HG02884 (cell line): ENCODE data around the gene HDAC5.
"Not testable (repeated sequence)": the region's sequence is repeated elsewhere in the genome, so short reads cannot be mapped to it uniquely, and the experiment has no call there.

Experiments
- ATAC-seq: cut with Tn5 transposase; IDR thresholded peaks from one replicate; pipeline ENCODE4 v1.9.1; 2021; ENCODE audit warnings: mild to moderate bottlenecking, moderate library complexity; ENCODE audit not compliant: unreplicated experiment

The HDAC5 gene

DNA sequence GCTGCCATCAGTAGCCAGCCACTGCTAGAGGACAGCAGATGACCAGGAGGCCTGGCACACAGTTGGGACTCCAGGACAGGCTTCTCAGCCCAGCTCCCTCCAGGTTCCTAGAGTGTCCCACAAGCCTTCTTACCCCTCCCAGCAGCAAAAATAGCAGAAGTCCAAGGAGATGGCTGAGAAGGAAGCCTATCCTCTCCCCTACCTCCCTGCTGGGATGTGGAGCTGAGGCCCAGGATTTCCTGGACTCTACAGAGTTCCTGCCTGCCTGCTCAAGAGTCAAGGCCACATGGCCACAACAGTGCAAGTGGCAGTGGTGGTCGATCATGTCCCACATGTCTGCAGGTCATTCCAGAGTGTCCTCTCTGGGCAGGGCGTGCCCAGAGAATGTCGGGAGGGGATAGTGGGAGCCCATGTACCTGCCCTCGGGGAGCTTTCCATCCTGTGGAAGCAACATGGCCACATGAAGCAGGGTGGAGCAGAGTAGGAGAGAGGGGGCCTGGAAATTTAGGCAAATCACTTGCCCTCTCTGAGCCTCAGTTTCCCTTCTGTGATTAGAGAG, 10.6 kb upstream of the HDAC5 start:
- ATAC-seq, result no peak

DNA sequence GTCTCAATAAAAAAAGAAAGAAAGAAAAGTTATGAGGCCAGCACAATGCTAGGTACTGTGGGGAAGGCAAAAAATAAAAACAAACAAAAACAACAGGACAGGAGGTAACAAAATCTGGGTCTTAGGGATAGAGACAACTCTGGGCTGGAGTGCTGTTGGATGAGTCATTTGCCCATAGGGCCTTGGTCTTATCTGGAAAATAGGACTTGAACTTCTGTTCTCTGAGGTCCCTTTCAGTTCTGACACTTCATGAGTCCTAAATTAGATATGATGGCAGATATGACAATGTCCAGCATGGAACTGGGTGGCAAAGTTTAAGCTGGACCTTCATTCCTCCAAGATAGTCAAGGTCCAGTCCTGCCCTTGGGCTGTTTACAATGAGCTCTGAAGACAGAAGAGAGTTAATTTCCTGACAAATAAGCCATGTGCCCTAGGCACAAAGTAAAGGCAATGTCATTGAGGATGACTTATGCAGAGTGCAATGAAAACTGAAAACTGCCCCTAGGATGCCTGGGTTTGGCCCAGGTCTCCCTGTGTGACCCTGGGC, 8.9 kb upstream of the HDAC5 start:
- ATAC-seq, result no peak

DNA sequence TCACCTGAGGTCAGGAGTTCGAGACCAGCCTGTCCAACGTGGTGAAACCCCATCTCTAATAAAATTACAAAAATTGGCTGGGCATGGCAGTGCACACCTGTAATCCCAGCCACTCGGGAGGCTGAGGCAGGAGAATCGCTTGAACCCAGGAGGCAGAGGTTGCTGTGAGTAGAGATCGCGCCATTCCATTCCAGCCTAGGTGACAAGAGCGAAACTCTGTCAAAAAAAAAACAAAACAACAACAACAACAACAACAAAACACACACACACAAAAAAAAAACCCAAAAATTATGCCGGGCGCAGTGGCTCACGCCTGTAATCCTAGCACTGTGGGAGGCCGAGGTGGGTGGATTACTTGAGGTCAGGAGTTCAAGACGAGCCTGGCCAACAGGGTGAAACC, 7.9 kb upstream of the HDAC5 start:
- ATAC-seq, result not testable (repeated sequence)

DNA sequence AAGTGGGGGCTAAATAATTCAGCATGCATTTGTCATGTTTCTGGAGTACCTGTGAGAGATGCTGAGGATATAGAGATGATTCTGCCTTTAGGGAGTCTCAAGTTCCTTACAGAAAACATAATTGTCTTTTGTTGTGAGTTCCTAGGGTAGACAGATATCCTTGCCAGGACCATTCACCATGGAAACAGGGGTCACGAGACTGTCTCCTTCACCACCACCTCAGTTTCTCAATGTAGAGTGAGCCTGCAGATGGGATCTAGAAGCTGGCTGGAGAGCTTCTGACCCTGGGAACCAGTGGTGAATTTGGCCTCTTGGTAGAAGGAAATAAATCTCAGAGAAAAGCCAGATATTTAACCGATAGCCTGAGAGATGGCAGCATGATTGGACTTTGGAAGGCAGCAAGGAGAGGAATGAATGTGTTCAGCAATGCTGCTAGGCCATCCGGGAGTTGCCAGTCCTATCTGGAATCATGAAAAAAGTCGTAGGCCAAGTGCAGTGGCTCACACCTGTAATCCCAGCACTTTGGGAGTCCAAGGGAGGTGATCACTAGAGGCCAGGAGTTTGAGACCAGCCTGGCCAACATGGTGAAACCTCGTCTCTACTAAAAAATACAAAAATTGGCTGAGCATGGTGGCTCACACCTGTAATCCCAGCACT, 7.4 kb upstream of the HDAC5 start:
- no peak for ATAC-seq

DNA sequence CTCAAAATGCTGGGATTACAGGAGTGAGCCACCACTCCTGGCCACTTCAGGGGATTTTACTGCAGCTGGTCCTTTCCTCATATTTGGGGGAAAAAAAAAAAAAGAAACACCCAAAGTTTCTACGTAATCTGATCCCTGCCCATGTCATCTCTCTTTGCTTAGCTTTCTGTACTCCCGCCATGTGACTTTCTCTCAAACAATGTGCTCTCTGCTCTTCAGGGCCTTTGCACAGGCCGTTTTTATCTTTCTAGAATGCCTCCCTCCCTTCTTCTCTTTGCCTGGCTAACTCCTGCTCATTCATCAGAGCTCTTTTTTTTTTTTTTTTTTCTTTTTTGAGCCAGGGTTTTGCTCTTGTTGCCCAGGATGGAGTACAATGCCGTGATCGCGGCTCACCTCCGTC, 4.9 kb upstream of the HDAC5 start:
- ATAC-seq, result no peak

DNA sequence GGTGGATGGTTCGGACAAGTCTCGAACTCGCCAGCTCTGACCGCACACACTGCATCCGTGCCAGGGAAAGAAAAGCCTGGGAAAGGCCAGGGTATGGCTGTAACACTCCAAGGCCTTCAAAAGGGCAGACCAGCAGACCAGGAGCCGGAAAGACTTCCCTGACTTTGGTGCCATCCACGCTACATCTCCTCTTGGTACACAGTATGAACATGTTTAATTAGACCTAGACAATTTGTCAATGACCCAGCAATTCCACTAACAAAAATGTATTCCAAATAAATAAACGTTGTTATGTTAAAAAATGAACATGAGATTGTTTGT, 637 bp upstream of the HDAC5 start:
- ATAC-seq, result no peak

DNA sequence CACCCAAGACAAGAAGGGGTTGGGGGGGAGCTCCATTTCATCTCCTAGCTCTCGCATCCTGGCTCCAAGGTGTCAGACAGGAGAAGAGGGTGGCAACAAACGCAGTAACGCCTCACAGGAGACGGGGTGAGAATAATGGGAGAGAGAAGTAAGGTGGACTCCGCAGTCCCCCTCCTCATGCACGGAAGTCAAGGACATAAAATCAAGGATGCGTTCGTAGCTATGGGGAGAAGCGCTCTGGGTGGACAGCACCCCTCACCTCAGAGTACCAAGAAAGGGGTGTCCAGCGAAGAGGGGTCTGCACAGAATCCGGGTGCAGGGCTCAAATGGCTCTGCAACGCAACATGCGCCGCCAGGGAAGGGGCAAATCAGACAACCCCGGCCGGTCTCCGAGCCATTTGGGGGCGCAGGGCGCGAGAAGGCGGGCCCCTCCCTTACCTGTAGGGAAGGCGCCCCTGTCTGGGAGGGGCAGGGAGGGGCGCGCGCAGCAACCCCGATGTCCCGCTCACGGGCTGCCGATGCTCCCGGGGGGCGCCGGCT, 555 bp downstream of the HDAC5 start:
- ATAC-seq, result peak; percentile 10

DNA sequence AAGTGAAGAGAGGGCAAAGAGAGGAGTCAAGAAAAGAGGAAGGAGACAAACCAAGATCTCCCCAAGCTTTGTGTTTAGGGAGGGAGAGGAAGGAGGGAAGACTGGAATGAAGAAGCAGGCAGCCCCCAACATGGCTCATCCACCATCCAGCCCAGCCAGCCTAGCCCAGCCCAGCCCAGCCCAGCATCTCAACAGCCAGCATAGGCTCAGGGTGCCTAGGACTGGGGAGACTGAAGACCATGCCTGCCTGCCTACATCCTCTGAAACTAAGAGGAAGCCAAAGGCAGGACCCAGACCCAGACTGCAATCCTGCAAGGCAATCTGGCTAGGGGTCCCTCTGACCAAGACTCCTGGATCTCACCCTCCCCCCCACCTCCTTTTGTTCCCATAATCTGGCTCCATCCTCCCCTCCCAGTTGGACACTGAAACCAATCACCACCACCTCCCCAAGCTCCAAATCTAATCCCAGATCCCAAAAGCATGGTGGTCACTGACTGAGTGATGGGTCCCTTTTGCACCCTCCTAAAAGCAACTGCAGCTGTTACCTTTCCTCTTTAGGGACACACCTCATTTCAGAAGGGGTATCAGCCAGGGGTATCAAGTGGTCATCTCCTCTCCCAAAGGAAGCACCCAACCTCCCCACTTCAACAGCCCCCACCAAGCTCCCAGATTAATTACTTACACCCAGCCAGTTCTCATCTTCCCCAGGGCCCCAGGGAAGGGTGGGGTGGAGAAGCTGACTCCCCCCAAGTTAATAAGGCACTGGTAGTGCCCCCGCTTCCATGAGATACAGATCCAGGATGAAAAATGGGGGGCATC, 1.2 kb downstream of the HDAC5 start:
- ATAC-seq, result no peak

DNA sequence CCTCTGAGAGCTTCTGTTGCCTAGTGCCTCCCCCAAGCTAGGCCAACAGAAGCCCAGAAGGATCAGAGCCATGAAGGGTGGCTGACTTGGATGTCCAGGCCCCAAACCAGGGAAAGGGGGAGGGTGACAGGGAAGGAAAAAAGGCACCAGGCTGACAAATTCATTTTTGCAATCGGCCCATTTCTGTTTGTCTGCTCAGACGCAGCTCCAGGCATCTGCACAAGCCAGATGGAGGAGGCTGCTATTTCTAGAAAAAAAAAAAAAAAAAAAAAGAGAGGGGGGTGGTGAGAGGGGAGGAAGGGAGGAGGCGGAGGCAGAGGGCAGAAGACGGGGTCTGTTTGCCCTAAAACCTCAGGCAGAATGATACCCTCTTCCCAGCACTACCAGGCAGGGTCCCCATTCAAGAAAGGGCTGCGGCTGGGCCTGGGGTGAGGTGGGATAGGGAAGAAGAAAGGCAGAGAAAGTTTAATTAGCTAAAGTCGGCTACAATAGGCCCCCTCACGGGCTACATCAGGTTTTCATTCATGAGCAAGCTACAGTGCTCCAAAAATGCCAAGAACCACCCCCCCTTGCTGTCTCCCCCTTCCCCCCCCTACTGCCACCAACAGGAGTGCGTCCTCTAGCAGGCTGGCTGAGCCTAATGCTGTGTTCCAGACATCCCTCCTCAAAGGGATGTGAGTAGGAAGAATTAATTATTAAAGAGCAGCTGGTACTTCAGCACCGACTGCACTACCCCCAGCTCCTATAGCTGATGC, 2.4 kb downstream of the HDAC5 start:
- ATAC-seq, result no peak

DNA sequence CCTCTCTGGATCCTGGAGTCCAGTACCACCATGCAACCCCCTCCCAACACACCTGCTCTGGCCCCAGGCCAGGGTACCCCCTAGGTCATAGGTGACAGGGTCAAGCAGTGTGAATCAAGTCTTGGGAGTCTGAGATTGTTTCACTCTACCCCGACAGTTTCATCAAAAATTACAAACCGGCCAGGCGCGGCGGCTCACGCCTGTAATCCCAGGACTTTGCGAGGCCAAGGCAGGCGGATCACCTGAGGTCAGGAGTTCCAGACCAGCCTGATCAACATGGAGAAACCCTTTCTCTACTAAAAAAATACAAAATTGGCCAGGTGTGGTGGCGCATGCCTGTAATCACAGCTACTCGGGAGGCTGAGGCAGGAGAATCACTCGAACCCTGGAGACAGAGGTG, 3.2 kb downstream of the HDAC5 start:
- not testable (repeated sequence) for ATAC-seq

DNA sequence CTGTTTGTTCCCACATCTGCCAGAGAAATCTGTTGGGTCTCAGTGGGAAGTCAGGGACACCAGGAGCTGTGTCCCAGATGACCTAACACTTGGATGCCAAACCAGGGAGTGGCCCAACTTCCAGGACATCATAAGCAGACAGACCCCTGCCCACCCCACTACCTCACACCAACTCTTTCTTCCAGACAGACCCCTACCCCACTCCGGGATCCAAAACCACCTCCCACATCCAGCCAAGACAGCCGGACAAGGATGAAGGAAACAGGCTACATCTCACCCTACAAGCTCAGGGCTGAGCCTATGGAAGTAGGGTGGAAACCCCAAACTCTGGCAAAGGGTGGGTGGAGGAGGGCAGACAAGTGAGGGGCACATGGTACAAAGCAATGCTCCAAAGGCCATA, 3.6 kb downstream of the HDAC5 start:
- ATAC-seq, result no peak

DNA sequence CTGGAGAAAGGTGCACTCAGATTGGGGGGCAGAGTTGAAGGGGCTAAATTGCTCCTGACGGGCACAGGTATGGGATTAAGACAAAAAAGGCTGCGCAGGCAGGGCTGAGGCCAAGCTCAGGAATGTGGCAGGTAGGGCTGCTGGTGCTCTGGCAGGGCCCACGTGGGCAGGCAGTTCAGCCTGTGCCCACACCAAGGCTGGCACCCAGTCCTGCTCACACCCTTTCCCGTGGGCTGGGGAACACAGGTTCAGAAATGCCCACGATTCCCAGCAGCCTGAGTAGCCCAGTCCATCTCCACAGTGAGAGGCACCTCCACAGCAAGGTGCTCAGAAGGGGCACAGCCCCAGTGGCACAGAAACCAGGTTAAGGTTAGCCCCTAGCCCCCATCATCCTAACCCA, 4.4 kb downstream of the HDAC5 start:
- ATAC-seq, result no peak

DNA sequence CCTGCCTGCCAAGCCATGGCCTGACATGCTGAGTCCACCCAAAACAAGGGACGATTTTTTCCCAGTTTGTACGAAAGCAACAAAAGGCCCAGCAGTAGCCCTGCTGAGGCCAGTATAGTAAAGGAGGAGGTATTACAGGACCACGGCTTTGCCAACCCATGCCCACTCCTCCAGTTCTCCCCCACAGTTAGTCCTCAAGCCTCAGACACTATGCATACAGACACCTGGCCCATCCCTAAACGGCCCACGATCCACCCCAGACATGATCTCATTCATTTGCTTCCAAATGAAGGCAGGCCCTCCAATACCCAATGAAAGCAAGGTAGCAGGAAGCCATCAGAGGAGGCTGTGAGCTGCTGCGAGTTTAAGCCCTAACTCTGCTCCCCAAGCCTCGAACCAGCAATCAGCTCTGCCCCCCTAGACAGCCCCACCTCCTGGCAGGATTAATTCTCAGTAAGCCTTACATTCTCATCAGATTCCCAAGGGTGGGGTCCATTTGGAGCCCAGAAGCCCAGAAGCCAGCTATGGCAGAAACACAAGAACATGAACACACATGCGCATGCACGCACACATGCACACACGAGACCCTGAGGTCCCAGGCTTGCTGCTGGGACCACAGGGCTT, 4.9 kb downstream of the HDAC5 start:
- no peak for ATAC-seq

DNA sequence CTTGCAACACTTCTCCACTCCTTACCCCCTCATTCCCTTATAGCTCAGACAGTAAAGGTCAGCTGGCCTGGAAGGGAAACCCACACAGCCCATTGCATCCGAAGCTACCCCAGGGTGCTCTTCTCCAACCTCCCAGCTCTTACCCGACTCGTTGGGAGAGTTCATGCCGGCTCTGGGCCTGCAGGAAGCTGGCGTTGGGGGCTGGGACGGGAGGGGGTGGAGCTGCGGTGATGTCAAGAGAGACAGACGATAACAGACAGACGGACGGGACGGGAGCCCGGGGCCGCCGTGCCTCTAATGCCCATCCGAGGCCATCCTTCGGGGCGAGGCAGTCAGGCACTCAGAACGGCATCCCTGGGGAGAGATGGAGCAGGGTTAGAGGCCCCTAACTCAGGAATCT, 6.1 kb downstream of the HDAC5 start:
- ATAC-seq, result no peak

DNA sequence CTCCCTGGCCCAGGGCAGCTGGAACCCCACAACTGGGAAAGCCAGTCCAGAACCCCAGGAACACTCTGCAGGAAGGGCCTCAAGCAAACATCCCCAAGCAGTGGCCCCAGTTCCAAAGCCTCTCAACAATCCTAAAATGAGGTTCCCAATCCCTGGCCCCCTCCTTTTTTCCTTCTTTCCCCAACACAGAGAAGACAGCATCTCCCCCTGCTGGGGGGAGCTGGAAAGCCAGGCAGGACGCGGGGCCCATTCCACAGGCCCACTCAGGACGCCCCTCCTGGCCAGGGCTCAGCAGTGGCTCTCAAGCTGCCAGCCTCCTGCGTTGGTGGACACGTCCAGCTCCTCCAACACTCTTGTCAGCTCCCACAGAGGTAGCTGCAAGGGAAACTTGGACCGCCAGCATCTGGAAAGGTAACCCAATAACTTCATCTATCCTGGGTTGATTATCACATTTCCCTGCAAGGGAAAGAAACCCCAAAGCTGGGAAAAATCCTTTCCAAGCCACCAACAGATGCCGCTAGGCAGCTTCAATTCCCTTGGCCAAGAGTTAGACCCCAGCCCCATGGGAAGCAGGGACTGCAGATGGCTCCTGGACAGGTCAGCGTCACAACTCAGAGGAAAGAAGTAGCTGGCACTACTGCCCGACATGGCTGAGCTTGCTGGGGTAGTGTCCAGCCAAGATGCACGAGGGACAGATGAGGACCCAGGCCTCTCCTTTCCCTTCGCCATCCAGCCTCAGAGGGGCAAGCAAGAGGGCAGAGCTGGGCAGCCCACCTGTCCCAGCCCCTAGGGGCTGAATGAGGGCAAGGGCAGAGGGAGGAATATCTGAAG, 7.6 kb downstream of the HDAC5 start:
- ATAC-seq, result no peak

DNA sequence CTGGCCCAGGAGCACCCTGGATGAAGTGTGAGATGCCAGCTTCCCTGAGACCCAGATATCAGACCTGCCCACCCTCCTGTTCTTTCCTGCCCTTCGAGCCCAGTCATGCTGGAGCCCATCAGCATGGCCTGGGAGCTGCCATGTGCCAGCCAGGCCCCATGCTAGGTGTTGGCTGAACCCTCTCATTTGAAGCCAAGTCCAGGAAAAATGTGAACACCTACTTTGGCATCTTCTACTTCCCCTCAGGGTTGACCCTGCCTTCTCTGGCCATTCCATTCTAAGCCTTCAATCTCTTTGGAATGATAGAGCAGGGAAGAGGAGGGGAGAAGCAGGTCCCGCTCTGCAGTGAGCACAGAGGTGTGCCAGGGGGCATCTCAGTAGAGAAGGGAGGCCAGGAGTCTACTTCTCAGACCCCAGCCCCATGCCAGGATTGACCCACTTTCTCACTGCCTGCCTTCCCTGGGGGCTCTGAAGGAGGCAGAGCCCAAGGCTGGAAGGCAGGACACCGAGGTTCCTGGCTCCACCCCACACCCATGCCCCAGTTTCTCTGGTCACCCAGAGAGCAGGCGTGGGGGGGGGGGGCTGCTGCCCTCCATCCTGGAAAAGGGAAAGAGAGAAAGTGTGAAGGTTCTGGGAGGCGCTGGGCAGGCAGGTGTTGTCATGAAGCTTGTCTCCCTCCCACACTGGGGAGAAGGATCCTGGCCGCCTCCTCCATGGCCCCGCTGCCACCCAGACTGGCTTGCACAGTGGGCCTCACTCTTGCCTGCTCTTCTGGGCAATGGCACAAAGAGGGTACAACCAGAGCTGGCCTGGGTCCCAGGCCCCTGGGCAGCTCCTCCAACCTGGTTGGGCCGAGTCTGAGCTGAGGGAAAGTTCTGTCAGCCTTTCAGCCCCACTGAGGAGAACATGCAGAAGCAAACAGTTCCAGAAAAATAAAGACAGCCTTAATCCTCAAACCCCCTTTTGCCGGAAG, 9.3 kb downstream of the HDAC5 start:
- ATAC-seq, result no peak

DNA sequence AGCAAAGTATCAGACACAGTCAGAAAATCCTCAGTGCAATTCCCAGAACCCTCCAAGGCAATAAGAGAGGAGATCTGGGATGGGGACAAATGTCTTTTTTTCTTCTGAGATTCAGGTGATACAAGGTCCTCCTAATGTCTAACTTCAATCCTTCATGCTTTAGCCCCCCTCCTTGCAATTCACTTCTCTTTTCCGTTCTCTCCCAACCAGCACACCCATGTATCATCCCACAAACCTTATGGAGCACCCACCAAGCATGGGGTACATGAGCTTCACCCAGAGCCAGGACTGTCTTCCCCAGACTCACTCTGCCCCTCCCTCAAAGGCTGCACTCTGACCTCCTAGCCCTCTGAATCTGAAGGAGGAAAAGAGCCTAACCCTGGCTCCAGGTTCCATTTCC, 10.1 kb downstream of the HDAC5 start:
- no peak for ATAC-seq
